Activated naive CD4-positive, alpha-beta T cell (primary cell): Measurements from ENCODE around the gene FIBCD1.

Experiments used
- DNase-seq, 4 experiments: peaks; one replicate each; lab custom pipeline; 2025; lab: John Stamatoyannopoulos, UW

FIBCD1 gene

GRCh38 chr9:130857864-130858738 lies 80.9 kb downstream of the FIBCD1 start:
- no peak for DNase-seq

- DNase-seq, result no peak
Measured at GRCh38 chr9:130856474-130856873, 82.6 kb downstream of the FIBCD1 start.

- DNase-seq, result no peak
Measured at GRCh38 chr9:130854835-130855234, 84.2 kb downstream of the FIBCD1 start.

DNA sequence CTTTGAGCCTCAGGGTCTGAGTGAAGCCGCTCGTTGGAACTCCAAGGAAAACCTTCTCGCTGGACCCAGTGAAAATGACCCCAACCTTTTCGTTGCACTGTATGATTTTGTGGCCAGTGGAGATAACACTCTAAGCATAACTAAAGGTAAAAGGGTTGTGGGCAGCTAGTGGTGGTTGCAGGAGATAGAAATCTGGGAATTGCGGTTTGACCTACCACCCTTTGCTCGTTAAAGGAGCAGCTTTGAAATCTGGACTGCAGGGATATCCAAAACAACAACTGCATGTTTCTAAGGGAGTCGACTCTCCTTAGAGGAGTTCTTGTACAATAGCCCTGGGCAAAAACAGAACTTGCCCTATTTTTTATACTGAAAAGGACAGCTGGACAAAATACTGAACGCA lies 85.0 kb downstream of the FIBCD1 start:
- DNase-seq, result no peak

- no peak for DNase-seq
Measured at GRCh38 chr9:130852801-130853200, 86.2 kb downstream of the FIBCD1 start.
